ENCODE measurements around the gene FHIP1B.
"Not testable (repeated sequence)": the region's sequence is repeated elsewhere in the genome, so short reads cannot be mapped to it uniquely, and the experiment has no call there.

Gene FHIP1B

GRCh38 chr11:6234387-6235107, at the start of gene FHIP1B:
Gene FHIP1B (minus strand): TSS chr11:6234636. CDS start chr11:6224516, 10,120 bp downstream.
- Mint-ChIP-seq H3K4me1 (peaks cover 36% of the 10 kb centered on the region), H3K27me3 (no peaks in the 10 kb centered on the region), H3K36me3 (peaks cover 2% of the 10 kb centered on the region), H3K9me3 (no peaks in the 10 kb centered on the region), H3K27ac (peak within 1 kb of the TSS; percentile 87), H3K4me3 (peak within 1 kb of the TSS; percentile 91)
- peak; percentile 98 for ATAC-seq

GRCh38 chr11:6283453-6284023, 49.1 kb upstream of the FHIP1B start:
- Mint-ChIP-seq H3K27ac (no peak overlapping the region), H3K4me3 (no peak overlapping the region), H3K27me3 (peaks cover 34% of the 10 kb centered on the region), H3K36me3 (no peaks in the 10 kb centered on the region), H3K4me1 (no peaks in the 10 kb centered on the region), H3K9me3 (no peaks in the 10 kb centered on the region)
- ATAC-seq: no peak

GRCh38 chr11:6280809-6281208, 46.4 kb upstream of the FHIP1B start:
- H3K36me3 Mint-ChIP-seq, ATAC-seq, H3K4me3 Mint-ChIP-seq, H3K4me1 Mint-ChIP-seq, H3K9me3 Mint-ChIP-seq, H3K27ac Mint-ChIP-seq: not testable (repeated sequence)
- H3K27me3 Mint-ChIP-seq: peaks cover 60% of the 10 kb centered on the region

- Mint-ChIP-seq H3K27me3 (peaks cover 83% of the 10 kb centered on the region), H3K36me3 (no peaks in the 10 kb centered on the region), H3K27ac (no peak overlapping the region)
Observed at GRCh38 chr11:6273188-6273587, 38.8 kb upstream of the FHIP1B start.

GRCh38 chr11:6271598-6271997, 37.2 kb upstream of the FHIP1B start:
- Mint-ChIP-seq H3K4me3 (no peak overlapping the region), H3K4me1 (no peaks in the 10 kb centered on the region), H3K36me3 (no peaks in the 10 kb centered on the region), H3K9me3 (peaks cover 3% of the 10 kb centered on the region), H3K27me3 (peaks cover 67% of the 10 kb centered on the region), H3K27ac (no peak overlapping the region)
- ATAC-seq: no peak

More at GRCh38 chr11:6273188-6273587, 38.8 kb upstream of the FHIP1B start:
- Mint-ChIP-seq H3K4me1 (no peaks in the 10 kb centered on the region), H3K9me3 (peaks cover 4% of the 10 kb centered on the region), H3K4me3 (no peak overlapping the region)
- no peak for ATAC-seq

- ATAC-seq: no peak
- Mint-ChIP-seq H3K4me1 (no peaks in the 10 kb centered on the region), H3K36me3 (no peaks in the 10 kb centered on the region), H3K27ac (no peak overlapping the region), H3K4me3 (peak overlapping the region; percentile 27), H3K9me3 (no peaks in the 10 kb centered on the region), H3K27me3 (peaks cover 64% of the 10 kb centered on the region)
Observed at GRCh38 chr11:6270584-6271246, 36.3 kb upstream of the FHIP1B start.

- peaks cover 60% of the 10 kb centered on the region for H3K27me3 Mint-ChIP-seq
- H3K4me1 Mint-ChIP-seq: no peaks in the 10 kb centered on the region
- no peak overlapping the region for H3K27ac Mint-ChIP-seq
- no peaks in the 10 kb centered on the region for H3K9me3 Mint-ChIP-seq
- H3K4me3 Mint-ChIP-seq: no peak overlapping the region
- H3K36me3 Mint-ChIP-seq: no peaks in the 10 kb centered on the region
- no peak for ATAC-seq
Observed at GRCh38 chr11:6269994-6270393, 35.6 kb upstream of the FHIP1B start.

GRCh38 chr11:6268820-6269219, 34.4 kb upstream of the FHIP1B start:
- Mint-ChIP-seq H3K27me3 (peaks cover 54% of the 10 kb centered on the region), H3K27ac (no peak overlapping the region)
- no peak for ATAC-seq

GRCh38 chr11:6263662-6264061, 29.2 kb upstream of the FHIP1B start:
- Mint-ChIP-seq H3K9me3 (no peaks in the 10 kb centered on the region), H3K4me3 (no peak overlapping the region), H3K27ac (no peak overlapping the region), H3K27me3 (peaks cover 15% of the 10 kb centered on the region), H3K4me1 (no peaks in the 10 kb centered on the region), H3K36me3 (no peaks in the 10 kb centered on the region)
- ATAC-seq: no peak

More at GRCh38 chr11:6268820-6269219, 34.4 kb upstream of the FHIP1B start:
- Mint-ChIP-seq H3K36me3 (no peaks in the 10 kb centered on the region), H3K4me1 (no peaks in the 10 kb centered on the region), H3K4me3 (no peak overlapping the region), H3K9me3 (no peaks in the 10 kb centered on the region)

- H3K36me3 Mint-ChIP-seq: no peaks in the 10 kb centered on the region
- H3K4me3 Mint-ChIP-seq: no peak overlapping the region
- H3K27me3 Mint-ChIP-seq: peaks cover 6% of the 10 kb centered on the region
- no peak for ATAC-seq
- no peaks in the 10 kb centered on the region for H3K9me3 Mint-ChIP-seq
- no peak overlapping the region for H3K27ac Mint-ChIP-seq
- H3K4me1 Mint-ChIP-seq: no peaks in the 10 kb centered on the region
Observed at GRCh38 chr11:6260207-6260726, 25.8 kb upstream of the FHIP1B start.

- Mint-ChIP-seq H3K4me3 (peak overlapping the region; percentile 56), H3K27me3 (no peaks in the 10 kb centered on the region), H3K9me3 (no peaks in the 10 kb centered on the region), H3K36me3 (no peaks in the 10 kb centered on the region), H3K27ac (no peak overlapping the region), H3K4me1 (no peaks in the 10 kb centered on the region)
- no peak for ATAC-seq
Observed at GRCh38 chr11:6258571-6259081, 24.2 kb upstream of the FHIP1B start.

GRCh38 chr11:6258141-6258540, 23.7 kb upstream of the FHIP1B start:
- no peaks in the 10 kb centered on the region for H3K9me3 Mint-ChIP-seq
- ATAC-seq: no peak

GRCh38 chr11:6253197-6253596, 18.8 kb upstream of the FHIP1B start:
- Mint-ChIP-seq H3K4me3 (no peak overlapping the region), H3K27me3 (no peaks in the 10 kb centered on the region), H3K36me3 (no peaks in the 10 kb centered on the region), H3K27ac (no peak overlapping the region), H3K4me1 (no peaks in the 10 kb centered on the region), H3K9me3 (no peaks in the 10 kb centered on the region)
- ATAC-seq: no peak

More at GRCh38 chr11:6258141-6258540, 23.7 kb upstream of the FHIP1B start:
- no peak overlapping the region for H3K27ac Mint-ChIP-seq
- H3K4me1 Mint-ChIP-seq: no peaks in the 10 kb centered on the region
- H3K4me3 Mint-ChIP-seq: no peak overlapping the region
- H3K27me3 Mint-ChIP-seq: no peaks in the 10 kb centered on the region
- no peaks in the 10 kb centered on the region for H3K36me3 Mint-ChIP-seq

GRCh38 chr11:6251990-6252473, 17.6 kb upstream of the FHIP1B start:
- no peak for ATAC-seq
- no peak overlapping the region for H3K4me3 Mint-ChIP-seq
- H3K36me3 Mint-ChIP-seq: no peaks in the 10 kb centered on the region
- no peaks in the 10 kb centered on the region for H3K27me3 Mint-ChIP-seq
- no peaks in the 10 kb centered on the region for H3K4me1 Mint-ChIP-seq
- no peaks in the 10 kb centered on the region for H3K9me3 Mint-ChIP-seq
- H3K27ac Mint-ChIP-seq: no peak overlapping the region

- Mint-ChIP-seq H3K36me3 (no peaks in the 10 kb centered on the region), H3K4me3 (no peak overlapping the region), H3K27me3 (no peaks in the 10 kb centered on the region), H3K9me3 (no peaks in the 10 kb centered on the region), H3K4me1 (no peaks in the 10 kb centered on the region), H3K27ac (no peak overlapping the region)
- ATAC-seq: no peak
Observed at GRCh38 chr11:6251120-6251733, 16.8 kb upstream of the FHIP1B start.

Data from stimulated activated memory B cell treated with anti-CD40 and anti-IgM and Interleukin-4, amounts not matched to agents 10 μg/mL and 1 μg/mL and 100 μg/mL, for 72 hours (primary cell).